Measurements from ENCODE around the gene ENGASE. TPM values are rescaled to one million over a fixed set of nuclear protein-coding genes. Genes with fewer than 3 reads are reported as not detected.

The ENGASE gene
- total RNA-seq, 1 experiment from 2014 or later: 50.0 TPM

GRCh38 chr17:79026376-79027273 is 48.0 kb upstream of the ENGASE start:
- H3K9me3 Mint-ChIP-seq (ENCODE audit: unreplicated experiment): no peaks in the 10 kb centered on the region
- intact Hi-C loops (cut with micrococcal nuclease; ENCODE audit: unreplicated experiment): no loop called here
- CTCF ChIA-PET: interaction anchor here (0.6 to 2.7 kb wide), 9 partner anchors 10 to 185 kb away, joined by 3 to 23 read pairs (median 4); partner anchors contain the start of gene ENGASE
- H3K36me3 Mint-ChIP-seq (ENCODE audit: insufficient read depth, unreplicated experiment): peaks cover 9% of the 10 kb centered on the region
- POLR2A ChIA-PET: interaction anchor here (0.6 to 1.8 kb wide), 6 partner anchors 15 to 295 kb away, joined by 3 to 11 read pairs (median 6); partner anchors contain the start of genes CANT1 and ENGASE
- TF ChIP-seq CTCF (IDR thresholded peaks at IDR 0.05; ENCODE audit: insufficient read depth in 1 of 2, low read depth in 1 of 2, low read length in 1 of 2, severe bottlenecking in 1 of 2, unreplicated experiment in 1 of 2): no peak
- peaks cover 48% of the 10 kb centered on the region for H3K4me1 ChIP-seq
- H3K4me3 ChIP-seq (ENCODE audit: low read depth, low read length): peak overlapping the region; percentile 11
- DNase-seq: peak; percentile 70 to 75
- no peaks in the 10 kb centered on the region for H3K36me3 ChIP-seq (ENCODE audit: control insufficient read depth, insufficient read depth, low read length)
- H3K9me3 ChIP-seq: no peaks in the 10 kb centered on the region
- no TSS peak for BruUV-seq (replicated peaks)
- no peaks in the 10 kb centered on the region for H3K27me3 ChIP-seq (replicated peaks; ENCODE audit: control insufficient read depth, insufficient read depth, low read length)
- peak overlapping the region; percentile 98 for H3K27ac Mint-ChIP-seq (ENCODE audit: unreplicated experiment)
- no peaks in the 10 kb centered on the region for H3K27me3 Mint-ChIP-seq (ENCODE audit: insufficient read depth, unreplicated experiment)
- H3K4me3 Mint-ChIP-seq (ENCODE audit: unreplicated experiment): peak overlapping the region; percentile 67
- peaks cover 37% of the 10 kb centered on the region for H3K4me1 Mint-ChIP-seq (ENCODE audit: low read depth, unreplicated experiment)

GRCh38 chr17:79027274-79027924 is 47.2 kb upstream of the ENGASE start:
- no peaks in the 10 kb centered on the region for H3K9me3 Mint-ChIP-seq (ENCODE audit: unreplicated experiment)
- intact Hi-C loops (cut with micrococcal nuclease; ENCODE audit: unreplicated experiment): no loop called here
- no peaks in the 10 kb centered on the region for H3K27me3 ChIP-seq (replicated peaks; ENCODE audit: control insufficient read depth, insufficient read depth, low read length)
- H3K27ac Mint-ChIP-seq (ENCODE audit: unreplicated experiment): peak overlapping the region; percentile 98
- H3K4me3 Mint-ChIP-seq (ENCODE audit: unreplicated experiment): peak overlapping the region; percentile 67
- CTCF ChIA-PET: interaction anchor here (0.7 to 2.7 kb wide), 7 partner anchors 9 to 61 kb away, joined by 3 to 23 read pairs (median 4); partner anchors contain the start of gene ENGASE
- peak; percentile 52 to 71 for DNase-seq
- H3K27me3 Mint-ChIP-seq (ENCODE audit: insufficient read depth, unreplicated experiment): no peaks in the 10 kb centered on the region
- TF ChIP-seq CTCF (IDR thresholded peaks at IDR 0.05; ENCODE audit: insufficient read depth in 1 of 2, low read depth in 1 of 2, low read length in 1 of 2, severe bottlenecking in 1 of 2, unreplicated experiment in 1 of 2): no peak
- H3K4me3 ChIP-seq (ENCODE audit: low read depth, low read length): peak overlapping the region; percentile 6; the same call in 1 of the 2 replicates
- POLR2A ChIA-PET: interaction anchor here (0.6 to 1.8 kb wide), 5 partner anchors 18 to 296 kb away, joined by 3 to 11 read pairs (median 5); partner anchors contain the start of genes CANT1 and ENGASE
- H3K4me1 ChIP-seq: peaks cover 44% of the 10 kb centered on the region
- BruUV-seq (replicated peaks): TSS peak; percentile 41
- no peaks in the 10 kb centered on the region for H3K36me3 ChIP-seq (ENCODE audit: control insufficient read depth, insufficient read depth, low read length)
- H3K9me3 ChIP-seq: no peaks in the 10 kb centered on the region
- peaks cover 37% of the 10 kb centered on the region for H3K4me1 Mint-ChIP-seq (ENCODE audit: low read depth, unreplicated experiment)
- peaks cover 9% of the 10 kb centered on the region for H3K36me3 Mint-ChIP-seq (ENCODE audit: insufficient read depth, unreplicated experiment)

- Histone ChIP-seq H3K4me1 (peaks cover 41% of the 10 kb centered on the region), H3K27me3 (replicated peaks; ENCODE audit: control insufficient read depth, insufficient read depth, low read length) (no peaks in the 10 kb centered on the region), H3K9me3 (no peaks in the 10 kb centered on the region), H3K36me3 (ENCODE audit: control insufficient read depth, insufficient read depth, low read length) (no peaks in the 10 kb centered on the region), H3K4me3 (ENCODE audit: low read depth, low read length) (no peak overlapping the region)
- peak overlapping the region; percentile 67 for H3K4me3 Mint-ChIP-seq (ENCODE audit: unreplicated experiment)
- ChIA-PET POLR2A (interaction anchor here (0.6 kb wide), 1 partner anchor 186 kb away, joined by 3 read pairs; no protein-coding TSS in a partner anchor), CTCF (interaction anchor here (0.6 to 2.7 kb wide), 5 partner anchors 14 to 364 kb away, joined by 3 to 23 read pairs (median 5); partner anchors contain the start of gene ENGASE)
- no TSS peak for BruUV-seq (replicated peaks)
- peak overlapping the region; percentile 98 for H3K27ac Mint-ChIP-seq (ENCODE audit: unreplicated experiment)
- H3K27me3 Mint-ChIP-seq (ENCODE audit: insufficient read depth, unreplicated experiment): no peaks in the 10 kb centered on the region
- intact Hi-C loops (cut with micrococcal nuclease; ENCODE audit: unreplicated experiment): no loop called here
- TF ChIP-seq CTCF (IDR thresholded peaks at IDR 0.05; ENCODE audit: insufficient read depth in 1 of 2, low read depth in 1 of 2, low read length in 1 of 2, severe bottlenecking in 1 of 2, unreplicated experiment in 1 of 2): no peak
- no peaks in the 10 kb centered on the region for H3K9me3 Mint-ChIP-seq (ENCODE audit: unreplicated experiment)
- H3K36me3 Mint-ChIP-seq (ENCODE audit: insufficient read depth, unreplicated experiment): peaks cover 9% of the 10 kb centered on the region
- peaks cover 34% of the 10 kb centered on the region for H3K4me1 Mint-ChIP-seq (ENCODE audit: low read depth, unreplicated experiment)
- DNase-seq: peak in 1 of 2 experiments; percentile 30
These were observed 46.6 kb upstream of the ENGASE start for GRCh38 chr17:79027925-79028491.
